Body of pancreas (tissue), 4 donors: ENCODE results near the gene ABR.

Experiments used
- CTCF ChIP-seq, 7 experiments: fragments of 450-650 bp in 4 of 7; fragments of 200-600 bp in 3 of 7; sonication (generic) in 3 of 7; IDR thresholded peaks; one replicate each; pipeline ENCODE4 v1.5.1; 2016 to 2019; ENCODE audit warnings: antibody characterized with exemption in 7 of 7
- POLR2A ChIP-seq, 3 donors: fragments of 450-650 bp; IDR thresholded peaks; one replicate each; pipeline ENCODE4 v1.6.1; 2016; ENCODE audit warnings: antibody characterized with exemption in 3 of 3, mild to moderate bottlenecking in 2 of 3

DNA sequence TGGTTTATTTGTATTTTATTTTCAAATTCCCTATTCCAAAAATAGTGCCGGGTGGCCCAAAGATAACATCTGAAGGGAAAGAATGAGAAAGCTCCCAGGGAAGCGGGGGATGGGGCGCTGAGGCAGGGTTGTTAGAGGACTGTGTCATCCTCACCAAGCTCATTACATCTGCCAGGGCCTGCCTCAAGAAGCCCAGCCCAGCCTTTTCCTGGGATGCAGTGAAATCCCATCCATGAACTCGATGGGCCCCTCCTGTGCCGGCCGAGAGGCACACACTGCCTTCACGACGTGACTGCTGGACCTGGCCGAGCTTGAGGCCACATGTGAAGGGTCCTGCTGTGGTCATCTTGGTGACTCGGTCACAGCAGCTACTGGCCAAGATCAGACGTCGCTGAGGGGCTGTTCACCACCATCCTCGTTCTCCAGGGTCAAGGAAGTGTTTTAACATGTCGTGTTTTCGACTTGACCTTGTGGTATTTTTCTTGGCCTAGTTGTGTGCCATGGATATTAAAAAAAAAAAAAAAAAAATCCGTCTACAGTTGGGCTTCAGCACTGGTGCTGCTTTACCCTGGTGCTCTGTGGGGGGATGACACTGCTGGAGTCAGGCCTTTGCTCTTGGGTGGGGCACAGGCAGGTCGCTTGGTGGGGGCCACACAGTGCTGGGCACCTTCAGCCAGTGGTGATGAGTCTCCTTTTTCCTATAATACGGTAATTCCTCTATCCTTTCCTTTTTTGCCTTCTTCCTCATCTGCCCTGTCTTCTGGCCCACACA lies 178.0 kb downstream of the ABR start:
- TF ChIP-seq CTCF (IDR thresholded peaks at IDR 0.05), result no peak
- TF ChIP-seq POLR2A (IDR thresholded peaks at IDR 0.05), result no peak
